HG02610 (cell line): ENCODE results near the gene DUSP16.
"Not testable (repeated sequence)": the region's sequence is repeated elsewhere in the genome, so short reads cannot be mapped to it uniquely, and the experiment has no call there.

ENCODE experiments used
- ATAC-seq: cut with Tn5 transposase; IDR thresholded peaks from one replicate; pipeline ENCODE4 v1.9.1; 2021; ENCODE audit warnings: mild to moderate bottlenecking, moderate library complexity; ENCODE audit not compliant: unreplicated experiment

Gene DUSP16

DNA sequence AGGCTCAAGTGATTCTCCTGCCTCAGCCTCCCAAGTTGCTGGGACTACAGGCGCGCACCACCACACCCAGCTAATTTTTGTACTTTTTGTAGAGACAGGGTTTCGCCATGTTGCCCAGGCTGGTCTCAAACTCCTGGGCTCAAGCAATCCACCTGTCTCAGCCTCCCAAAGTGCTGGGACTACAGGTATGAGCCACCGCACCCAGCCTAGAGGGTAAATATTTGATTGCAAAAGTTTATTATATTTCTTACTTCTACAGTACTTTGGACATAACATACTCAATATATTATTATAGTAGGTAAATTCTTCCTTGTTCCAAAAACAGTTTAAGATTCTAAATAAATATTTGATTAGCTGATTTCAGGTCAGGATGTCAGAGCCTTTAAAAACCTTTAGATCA is 40.0 kb downstream of the DUSP16 start:
- not testable (repeated sequence) for ATAC-seq

DNA sequence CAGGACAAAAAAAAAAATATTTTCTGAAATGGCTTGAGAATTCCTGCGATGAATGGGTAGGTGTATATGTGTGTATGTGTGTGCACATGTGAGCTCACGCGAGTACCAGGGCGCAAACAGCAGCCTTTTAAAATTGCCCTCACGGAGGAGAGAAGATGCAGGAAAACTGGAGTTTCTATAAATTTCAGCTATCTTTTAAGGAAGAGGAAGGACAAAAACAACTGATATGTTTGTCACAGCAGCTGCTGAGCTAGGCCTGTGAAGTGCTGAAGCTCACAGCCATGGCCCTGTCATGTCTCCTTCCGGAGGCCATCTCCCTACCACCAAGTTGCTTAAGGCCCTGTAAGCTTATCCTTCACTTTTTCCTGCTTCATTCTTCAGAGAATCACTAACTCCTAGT is 40.8 kb downstream of the DUSP16 start:
- ATAC-seq = no peak

DNA sequence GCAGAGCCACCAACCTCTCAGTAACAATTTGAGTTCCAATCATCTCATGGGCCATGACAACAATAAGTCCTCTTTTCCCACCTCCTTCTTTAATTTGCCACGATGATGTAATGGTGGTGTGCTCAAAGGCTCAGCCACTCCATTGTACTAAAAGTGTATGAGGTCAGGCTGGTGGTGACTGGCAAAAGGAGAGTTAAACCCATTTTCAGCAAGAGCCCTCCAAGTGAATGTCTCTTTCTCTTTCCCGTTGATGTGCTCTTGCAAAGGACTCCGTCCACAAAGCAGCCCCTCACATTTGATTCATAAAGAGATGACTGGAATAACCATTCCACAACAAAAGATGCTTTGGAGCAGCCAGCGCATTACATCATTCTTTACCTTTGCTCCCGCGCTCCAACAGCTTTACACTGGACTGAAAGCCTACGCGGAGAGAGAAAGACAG is 41.6 kb downstream of the DUSP16 start:
- ATAC-seq = no peak

DNA sequence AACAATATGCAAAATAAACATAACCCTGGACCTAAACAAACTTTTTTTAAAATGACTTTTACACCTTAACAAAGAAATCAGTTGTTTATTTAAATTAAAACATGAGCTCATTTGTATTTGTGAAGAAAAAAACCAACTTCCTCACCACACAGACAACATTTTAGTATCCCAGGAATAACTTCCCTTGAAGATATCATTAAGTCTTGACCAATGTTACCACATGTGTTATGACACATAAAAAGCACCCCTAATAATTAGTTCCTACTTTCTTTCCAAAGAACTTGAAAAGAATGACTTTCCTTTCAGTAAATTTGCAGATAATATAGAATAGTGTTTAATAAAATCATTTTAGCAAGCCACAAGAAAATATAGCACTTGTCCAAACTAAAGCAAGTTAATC is 42.4 kb downstream of the DUSP16 start:
- no peak for ATAC-seq

DNA sequence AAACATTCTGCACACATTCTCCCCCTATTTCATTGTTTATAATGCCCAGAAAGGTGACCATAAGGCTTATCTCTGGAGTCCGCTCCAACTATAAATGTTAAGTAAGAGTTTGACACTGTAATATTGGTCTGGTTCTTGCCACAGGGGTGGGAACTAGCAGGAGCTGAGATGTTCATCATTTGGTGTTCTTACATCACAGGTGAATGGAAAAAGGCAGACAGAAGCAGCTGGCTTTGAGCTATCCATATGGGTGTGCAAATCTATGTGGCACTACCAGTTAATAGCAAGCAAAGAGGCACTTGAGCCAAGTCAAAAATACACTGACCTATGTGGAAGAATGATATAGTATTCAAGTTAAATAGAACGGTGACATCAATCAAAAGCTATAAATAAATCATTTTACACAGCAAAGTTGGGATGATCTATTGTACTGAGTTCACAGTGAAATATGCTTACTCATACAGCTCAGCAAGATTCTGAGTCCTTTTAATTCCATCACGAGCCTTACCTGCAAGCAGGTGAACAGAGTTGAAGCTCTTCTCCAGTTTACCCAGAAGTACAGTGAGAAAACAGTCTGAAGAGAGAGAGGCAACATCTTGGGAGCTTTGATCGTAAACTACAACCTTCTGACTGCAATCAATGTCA is 43.2 kb downstream of the DUSP16 start:
- ATAC-seq = no peak

DNA sequence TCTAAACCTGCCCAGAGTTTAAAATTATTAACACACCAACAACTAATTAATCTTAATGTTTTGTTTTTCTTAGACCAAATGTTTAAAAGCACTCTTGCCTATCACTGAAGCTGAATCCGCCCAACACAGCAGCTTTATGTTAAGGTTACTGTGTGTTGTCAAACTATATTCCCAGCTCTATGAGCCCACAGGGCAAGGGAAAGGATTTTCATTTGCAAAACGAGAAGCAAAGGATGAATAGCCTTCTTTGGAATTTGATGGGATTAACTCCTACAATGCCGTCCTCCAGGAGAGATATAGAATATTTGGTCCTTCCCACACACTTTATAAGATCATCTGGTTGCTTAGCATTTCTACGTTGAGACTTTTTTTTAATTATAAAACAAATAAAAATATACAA is 43.7 kb downstream of the DUSP16 start:
- no peak for ATAC-seq

DNA sequence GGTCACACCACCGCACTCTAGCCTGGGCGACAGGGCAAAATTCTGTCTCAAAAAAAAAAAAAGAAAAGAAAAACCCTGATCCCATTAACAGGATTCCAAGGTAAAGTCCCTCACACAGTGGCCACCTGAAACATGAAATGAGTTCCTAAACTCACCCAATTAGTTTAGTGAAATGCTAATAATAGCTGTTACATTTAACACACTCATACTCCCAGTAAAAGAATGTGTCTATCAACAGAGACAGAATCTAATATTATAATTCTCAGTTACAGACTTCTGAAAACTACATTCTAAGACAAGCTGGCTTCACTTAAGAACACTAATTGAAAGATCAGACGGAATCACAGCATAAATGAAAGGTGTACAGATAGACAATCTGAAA is 44.2 kb downstream of the DUSP16 start:
- no peak for ATAC-seq

DNA sequence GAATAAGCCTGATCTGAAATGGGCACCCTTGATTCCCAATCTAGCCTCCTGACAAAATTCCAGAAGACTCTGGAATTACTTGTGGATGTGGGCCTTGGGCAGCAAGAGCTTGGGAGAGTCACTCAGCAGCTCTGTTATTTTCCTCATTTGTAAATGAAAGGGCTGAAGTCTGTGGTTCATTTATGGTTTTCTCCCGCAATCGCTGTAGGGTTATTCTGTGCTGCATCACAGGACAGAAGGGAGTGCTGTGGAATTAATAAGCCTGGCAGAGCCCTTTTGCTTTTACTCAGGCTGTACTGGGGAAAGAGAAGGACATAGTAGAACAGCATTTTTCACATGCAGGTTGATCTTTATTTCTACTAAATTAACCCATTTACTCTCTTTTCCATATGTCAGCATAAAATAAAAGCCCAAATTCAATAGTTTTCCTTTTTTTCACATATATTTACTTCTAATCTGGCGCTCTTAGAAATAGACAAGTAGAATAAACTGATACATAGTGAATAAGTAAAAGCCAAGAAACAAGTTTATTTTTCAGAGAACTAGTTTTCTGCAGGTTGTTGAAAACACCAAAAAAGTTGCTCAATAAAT is 49.2 kb downstream of the DUSP16 start:
- ATAC-seq = no peak

DNA sequence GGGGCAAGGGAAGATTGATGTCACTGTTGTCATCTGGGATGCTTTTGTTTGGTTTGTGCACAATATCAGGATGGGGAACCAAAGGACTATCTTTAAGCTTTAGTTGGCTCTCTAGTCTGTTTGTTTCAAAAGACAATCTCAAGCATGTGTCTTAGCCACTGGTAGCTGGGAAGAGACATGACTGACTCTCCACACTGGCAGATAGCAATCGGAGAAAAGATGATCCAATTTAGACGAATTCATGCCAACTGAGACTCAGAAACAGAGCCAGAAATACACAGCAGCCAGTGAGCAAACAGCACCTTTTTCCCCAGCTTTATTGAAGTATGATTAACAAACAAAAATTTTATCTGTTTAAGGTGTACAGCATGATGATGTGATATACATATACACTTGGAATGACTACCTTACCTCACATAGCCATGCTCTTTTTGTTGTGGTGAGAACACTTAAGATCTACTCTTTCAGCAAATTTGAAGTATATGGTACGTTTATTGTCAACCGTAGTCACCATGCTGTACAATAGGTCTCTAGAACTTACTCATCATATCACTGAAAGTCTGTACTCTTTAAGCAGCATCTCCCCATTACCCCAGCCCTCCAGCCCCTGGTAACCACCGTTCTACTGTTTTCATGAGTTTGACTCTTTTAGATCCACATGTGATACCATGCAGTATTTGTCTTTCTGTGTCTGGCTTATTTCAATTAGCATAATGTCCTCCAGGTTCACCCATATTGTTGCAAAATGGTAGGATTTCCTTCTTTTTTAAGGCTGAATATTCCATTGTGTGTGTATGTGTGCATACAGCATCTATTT is 50.6 kb downstream of the DUSP16 start:
- ATAC-seq = no peak

DNA sequence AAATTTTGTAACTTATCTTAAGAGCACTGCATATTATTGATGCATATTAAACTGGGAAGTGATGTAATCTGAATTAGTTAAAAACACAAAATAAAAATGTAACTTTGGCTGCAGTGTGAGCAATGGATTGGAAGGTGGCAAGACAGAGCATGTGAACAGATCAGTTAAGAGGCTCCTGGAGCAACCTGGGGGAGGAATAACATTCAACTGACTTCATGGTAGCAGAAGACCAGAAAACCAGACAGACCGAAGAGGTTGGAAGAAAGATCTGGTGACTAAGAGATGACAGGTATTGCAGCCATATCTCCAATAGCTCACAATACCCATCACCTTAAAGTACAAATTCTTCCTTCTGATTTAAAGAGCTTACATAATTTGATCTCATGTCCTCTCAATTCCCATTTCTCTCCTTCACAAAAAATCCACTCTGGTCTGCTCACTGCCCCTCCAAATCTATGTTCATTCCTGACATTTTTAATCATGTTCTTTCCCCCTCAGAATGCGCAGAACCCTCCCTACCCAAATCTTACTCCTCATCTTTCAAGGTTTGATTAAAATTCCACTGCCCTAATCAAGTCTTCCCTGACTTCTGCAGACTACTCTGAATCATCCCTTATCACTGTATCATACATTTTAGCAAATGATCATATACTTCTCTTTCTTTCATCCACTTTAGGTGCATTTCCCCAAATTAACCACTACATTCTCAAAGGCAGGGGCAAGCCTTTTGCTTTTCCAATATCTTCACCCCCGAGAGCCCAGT is 51.5 kb downstream of the DUSP16 start:
- ATAC-seq = no peak

DNA sequence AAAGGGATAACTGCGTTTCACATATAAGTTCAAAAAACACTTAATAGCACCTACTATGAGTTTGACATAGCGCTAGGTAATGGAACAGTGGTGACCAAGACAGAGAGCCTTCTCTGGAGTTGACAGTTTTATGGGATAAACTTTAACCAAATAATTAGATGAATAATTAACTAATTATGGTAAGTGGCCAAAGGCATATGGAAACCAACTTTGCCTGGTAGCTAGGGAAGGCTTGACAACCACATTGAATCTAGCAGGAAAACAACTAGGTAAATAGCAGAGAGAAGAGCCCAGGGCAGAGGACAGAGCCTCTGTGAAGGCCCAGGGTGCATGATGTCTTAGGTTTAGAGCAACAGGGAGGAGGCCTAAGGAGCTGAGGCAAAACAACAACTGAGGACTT is 52.1 kb downstream of the DUSP16 start:
- no peak for ATAC-seq

DNA sequence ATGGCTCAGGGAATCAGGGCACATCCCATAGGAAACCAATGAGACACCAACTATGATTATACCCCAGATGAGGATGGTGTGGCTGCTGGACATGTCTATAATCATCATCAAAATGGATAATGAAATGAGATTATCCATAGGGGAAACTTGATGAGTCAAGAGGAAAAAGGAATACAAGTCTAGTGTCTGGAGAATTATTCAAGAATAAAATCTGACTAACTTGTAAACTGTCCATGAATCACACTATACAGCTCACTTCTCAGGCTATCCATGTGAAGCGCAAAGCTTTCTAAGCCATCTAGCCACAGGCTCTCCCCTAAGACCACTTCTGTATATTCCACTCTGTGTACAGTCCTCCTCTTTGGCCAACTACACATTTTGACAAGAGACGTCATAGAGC is 52.5 kb downstream of the DUSP16 start:
- ATAC-seq = no peak

DNA sequence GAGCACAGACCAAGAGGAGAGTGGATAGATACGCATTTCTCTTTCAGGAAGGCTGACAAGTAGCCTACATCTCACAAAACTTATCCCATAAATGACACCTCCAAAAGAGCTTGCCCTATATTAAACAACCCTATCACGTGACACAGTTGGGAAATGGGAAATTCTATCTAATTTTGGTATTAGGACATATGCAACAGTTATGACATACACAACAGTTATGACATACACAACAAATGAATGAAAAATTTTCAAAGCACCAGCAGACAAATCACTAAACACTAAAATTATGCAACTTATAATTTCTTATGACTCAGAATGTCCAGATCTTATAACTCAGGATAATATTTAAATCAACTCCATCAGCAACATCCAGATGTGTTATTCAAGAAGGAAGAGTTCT is 54.1 kb downstream of the DUSP16 start:
- no peak for ATAC-seq

DNA sequence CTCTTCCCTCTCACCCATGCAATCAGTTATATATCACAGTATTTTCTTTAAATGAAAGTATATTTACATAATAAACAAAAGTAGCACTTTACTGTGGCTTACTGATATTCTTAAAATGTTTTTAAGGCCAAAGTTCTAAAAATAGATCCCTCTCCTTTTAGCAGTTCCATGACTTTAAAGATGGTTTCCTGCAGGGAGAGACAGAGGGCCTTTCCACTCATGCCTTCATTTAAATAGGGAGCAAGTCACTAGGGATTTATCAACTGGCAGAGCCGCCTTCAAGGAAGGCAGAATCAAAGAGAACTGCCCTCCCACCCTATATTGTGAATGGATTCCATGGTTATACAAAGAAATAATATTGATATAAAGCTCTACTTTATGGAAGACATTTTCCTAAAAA is 55.5 kb downstream of the DUSP16 start:
- no peak for ATAC-seq

DNA sequence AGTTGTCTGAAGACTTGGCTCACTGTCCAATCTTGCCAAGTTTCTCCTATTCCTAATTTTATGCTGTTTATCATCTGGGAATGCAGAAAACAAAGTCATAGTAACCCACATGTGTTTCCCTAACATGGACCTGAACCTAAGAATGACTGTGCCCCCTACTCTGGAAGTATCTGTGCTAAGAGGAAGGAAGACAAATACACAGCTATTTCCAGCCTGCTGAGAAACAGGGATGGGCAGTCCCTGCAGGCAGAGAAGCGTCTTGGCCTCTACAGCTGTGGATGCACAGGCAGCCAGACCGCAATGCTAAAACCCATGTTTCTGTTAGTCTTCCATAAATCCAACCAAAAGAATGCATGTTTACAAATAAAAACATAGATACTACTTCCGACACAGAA is 56.2 kb downstream of the DUSP16 start:
- ATAC-seq = no peak

DNA sequence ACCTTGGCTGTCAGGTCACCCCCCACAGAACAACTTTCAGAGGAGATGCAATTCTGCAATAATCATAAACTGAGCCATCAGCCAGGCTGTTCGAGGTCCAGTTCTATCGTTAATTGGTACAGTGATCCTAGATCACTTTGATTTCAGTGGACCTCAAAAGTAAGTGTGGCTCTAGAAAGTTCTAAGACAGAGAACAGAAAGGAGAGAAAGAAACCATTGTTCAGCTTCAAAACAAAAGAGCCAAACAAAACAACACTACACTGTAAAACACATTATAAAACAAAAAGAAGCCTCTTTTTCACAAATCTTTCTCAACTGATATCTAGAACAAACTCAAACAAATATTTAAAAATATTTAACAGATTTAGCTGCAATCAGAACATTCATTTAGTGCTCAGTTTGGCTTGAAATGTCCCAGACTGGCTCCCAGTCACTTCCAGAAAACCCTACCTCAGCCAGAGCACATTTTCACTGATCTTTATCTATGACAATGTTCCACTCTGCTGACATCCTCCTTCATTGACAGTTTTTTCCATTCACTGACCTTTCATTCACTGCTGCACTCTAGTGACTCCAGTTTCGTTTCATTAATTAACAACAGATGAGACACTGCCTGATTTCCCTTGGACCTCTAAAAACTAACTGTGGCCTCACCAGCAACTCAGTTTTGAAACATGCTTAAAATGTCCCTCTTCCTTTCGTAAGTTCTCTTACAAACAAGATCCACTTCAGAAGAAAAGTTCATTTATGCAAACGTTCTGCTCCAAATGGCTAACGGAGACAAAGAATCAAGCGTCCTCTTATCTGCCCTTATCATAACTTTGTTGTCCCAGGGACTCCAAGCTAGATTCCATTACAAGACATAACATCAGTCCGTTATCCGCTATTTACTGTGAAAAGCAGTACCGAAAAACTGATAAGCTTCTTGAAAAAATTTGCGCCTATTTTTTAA is 56.8 kb downstream of the DUSP16 start:
- peak; percentile 80 for ATAC-seq

DNA sequence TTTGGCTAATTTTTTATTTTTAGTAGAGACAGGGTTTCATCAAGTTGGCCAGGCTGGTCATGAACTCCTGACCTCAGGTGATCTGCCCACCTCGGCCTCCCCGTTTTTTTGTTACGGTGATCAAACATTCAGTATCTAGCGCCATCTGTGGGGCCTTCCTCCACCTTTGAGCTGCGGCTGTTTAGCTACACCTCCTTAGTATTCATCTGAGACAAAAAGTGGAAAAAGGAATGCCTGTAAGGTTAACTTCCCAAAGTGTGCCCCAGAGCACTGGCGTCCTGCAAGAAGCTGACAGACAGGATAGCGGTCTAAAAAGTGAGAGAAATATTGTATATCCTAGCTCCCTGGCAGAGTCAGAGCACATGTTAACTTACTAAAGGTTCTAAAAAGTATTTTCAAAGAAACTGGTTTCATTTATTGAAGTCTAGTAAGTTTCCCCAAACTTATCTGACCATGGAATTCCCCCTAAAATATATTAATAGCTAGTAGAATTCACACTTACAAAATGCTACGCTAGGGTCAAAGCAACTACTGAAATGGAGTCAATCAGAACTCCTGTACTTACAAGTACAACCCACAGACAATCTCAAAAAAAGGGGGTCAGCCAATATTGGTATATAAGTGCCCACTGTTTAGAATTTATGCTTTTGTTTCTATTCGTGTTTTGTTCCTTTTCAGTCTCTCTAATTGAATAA is 59.1 kb downstream of the DUSP16 start:
- ATAC-seq = peak; percentile 33

DNA sequence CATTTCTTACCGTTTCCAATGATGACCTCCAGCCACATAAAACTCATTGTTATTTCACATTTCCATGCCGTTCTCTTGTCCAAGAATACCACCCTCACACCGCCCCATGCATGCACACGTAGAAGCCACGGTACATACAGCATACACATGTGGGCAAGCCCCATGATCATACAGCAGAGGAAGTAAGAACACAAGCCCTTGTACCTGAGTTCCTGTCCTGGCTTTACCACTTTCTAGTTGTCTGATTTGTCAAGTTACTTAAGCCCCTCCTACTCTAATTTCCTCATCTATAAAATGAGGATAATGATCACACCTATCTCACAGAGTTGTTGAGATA is 59.9 kb downstream of the DUSP16 start:
- ATAC-seq = no peak

DNA sequence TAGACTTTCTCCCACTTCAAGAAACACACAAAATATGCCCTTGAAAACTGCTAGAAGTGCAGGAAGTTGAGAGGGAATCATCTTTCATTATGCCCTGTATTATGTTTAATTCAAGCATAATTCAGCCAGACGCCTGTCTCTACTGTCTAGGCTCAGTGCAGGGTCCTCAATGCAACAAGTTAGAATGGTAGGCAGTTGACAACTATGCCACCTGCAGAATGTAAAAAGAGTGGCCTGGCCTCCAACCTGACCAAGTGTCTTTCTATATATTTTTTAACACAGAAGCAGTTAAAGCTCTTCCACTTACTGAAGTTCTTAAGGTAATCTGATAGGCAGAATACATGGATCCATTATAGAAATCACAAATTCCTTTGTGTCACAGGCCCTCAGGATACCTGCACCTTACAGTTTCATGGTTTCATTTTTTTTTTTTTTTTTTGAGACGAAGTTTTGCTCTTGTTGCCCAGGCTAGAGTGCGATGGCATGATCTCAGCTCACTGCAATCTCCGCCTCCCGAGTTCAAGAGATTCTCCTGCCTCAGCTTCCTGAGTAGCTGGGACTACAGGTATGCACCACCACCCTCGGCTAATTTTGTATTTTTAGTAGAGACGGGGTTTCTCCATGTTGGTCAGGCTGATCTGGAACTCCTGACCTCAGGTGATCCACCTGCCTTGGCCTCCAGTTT is 60.4 kb downstream of the DUSP16 start:
- not testable (repeated sequence) for ATAC-seq
